Fibroblast of pulmonary artery (primary cell): Measurements from ENCODE around the gene RYR3.

Experiments
- DNase-seq: peaks from one replicate; pipeline ENCODE4 v3.0.0-alpha.2; 2010; ENCODE audit warnings: low read depth
- H3K4me3 ChIP-seq: replicated peaks from 2 replicates; pipeline ENCODE4 v1.5.1; 2011; ENCODE audit warnings: low read depth, mild to moderate bottlenecking, control low read depth, low read length, moderate library complexity
- TF ChIP-seq, protein P1 (sequence below): IDR thresholded peaks from 2 replicates; pipeline ENCODE4 v1.5.1; 2011; ENCODE audit warnings: mild to moderate bottlenecking, control low read depth, low read length, inconsistent platforms; ENCODE audit errors: missing control alignments

The RYR3 gene

DNA sequence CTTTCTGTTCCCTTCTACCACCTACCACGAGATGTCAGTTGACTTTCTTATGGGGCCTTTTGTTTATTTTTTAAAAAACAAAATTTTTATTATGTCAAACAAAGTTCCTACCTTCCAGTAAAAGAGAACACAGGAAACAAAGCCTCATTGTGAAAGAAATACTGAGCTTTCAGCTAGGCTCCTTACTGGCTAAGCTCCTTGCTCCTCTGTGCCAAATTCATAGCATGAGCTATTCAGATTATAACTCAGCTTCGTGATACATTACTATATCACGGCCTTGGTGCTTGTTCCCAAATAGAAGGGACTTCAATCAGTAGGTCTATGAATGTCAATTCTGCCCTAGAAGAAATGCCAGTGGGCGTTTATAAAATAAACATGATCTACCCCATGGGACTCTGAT lies 511.7 kb downstream of the RYR3 start:
- TF ChIP-seq, protein P1, sequence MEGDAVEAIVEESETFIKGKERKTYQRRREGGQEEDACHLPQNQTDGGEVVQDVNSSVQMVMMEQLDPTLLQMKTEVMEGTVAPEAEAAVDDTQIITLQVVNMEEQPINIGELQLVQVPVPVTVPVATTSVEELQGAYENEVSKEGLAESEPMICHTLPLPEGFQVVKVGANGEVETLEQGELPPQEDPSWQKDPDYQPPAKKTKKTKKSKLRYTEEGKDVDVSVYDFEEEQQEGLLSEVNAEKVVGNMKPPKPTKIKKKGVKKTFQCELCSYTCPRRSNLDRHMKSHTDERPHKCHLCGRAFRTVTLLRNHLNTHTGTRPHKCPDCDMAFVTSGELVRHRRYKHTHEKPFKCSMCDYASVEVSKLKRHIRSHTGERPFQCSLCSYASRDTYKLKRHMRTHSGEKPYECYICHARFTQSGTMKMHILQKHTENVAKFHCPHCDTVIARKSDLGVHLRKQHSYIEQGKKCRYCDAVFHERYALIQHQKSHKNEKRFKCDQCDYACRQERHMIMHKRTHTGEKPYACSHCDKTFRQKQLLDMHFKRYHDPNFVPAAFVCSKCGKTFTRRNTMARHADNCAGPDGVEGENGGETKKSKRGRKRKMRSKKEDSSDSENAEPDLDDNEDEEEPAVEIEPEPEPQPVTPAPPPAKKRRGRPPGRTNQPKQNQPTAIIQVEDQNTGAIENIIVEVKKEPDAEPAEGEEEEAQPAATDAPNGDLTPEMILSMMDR: no peak
- DNase-seq: peak; percentile 5
- no peak overlapping the region for H3K4me3 ChIP-seq

DNA sequence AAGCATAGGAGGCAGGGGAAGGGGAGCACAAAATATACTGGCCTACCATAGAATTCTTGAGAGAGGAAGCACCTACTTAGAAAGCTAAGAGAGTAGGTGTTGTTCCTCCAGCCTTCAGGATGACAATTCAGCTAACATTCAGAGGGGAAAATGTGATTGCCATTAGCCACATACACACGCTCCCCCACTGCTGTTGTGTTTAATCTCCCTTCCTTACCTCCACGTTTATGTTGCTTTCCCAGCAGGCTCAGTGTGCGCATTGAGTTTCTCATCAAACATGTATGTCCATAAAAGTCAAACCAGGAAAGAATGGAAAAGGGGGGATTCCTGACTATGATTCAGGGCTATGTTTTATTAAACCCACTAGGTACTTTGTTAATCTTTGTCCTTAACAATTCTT lies 512.4 kb downstream of the RYR3 start:
- no peak for DNase-seq
- no peak overlapping the region for H3K4me3 ChIP-seq
- TF ChIP-seq, protein P1: no peak

DNA sequence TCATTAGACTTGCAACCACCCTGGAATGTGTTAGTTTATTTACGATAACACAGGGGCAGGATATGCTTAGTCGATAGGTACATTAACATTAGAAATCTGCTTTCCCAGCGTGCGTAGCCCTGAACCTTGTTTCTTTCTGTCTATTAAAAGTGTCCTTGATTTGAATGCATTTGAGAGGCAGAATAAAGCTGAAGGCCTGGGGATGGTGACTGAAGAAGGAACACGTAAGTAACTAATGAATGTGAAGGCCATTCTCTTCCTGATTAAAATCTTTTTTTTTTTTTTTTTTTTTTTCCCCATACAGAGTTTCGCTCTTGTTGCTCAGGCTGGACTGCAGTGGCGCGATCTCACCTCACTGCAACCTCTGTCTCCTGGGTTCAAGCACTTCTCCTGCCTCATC lies 514.7 kb downstream of the RYR3 start:
- no peak overlapping the region for H3K4me3 ChIP-seq
- no peak for DNase-seq
- TF ChIP-seq, protein P1: no peak

DNA sequence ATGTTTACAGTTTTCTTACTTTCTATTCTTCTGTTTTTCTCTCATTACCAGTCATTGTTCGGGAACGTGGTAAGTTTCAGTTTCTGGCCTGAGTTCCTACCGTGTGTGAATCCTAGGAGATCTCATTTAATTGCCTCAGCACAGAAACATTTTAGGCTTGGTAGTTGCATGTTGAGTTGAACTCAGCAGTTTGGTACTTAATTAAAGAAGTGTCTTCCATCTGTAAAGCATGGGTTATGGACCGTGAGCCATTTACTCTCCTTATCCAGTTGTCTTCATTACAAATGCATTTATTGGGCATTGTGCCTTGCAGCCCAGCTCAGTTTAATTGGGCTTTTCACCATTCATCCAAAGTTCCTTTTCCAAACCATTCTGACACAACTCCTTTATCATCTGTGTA lies 515.4 kb downstream of the RYR3 start:
- DNase-seq: no peak
- H3K4me3 ChIP-seq: no peak overlapping the region
- TF ChIP-seq, protein P1: no peak

DNA sequence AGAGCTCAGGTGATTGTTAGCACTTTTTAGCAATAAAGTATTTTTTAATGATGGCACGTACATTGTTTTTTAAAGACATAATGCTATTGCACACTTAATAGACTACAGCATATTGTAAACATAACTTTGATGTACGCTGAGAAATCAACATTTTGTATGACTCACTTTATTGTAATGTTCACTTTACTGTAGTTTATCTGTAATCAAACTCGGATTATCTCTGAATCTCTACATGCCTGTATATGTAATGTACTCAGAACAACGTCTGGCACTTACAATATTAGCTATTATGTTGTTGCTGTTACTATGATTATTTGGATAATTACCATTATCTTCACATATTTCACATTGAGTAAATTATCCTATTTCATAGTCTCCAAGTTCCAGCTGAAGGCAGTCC lies 519.6 kb downstream of the RYR3 start:
- TF ChIP-seq, protein P1: no peak
- DNase-seq: no peak
- no peak overlapping the region for H3K4me3 ChIP-seq

DNA sequence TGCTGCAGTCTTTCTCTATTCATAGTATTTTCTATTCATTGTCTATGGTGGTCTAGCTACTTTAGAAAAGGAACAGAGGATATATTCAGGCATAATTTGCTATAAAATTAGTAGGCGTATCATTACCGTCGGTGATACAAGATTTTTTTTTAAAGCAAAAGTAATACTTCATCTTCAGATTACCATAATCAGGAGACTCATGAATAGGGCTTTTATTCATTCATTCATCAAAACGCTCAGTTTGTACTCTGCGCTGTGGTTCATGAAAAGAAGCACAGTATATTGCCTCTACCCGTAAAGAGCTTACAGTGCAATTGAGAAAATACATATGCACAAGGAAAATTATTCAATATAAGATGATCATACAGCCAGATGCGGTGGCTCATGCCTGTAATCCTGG lies 520.9 kb downstream of the RYR3 start:
- DNase-seq: no peak
- TF ChIP-seq, protein P1: no peak
- no peak overlapping the region for H3K4me3 ChIP-seq

DNA sequence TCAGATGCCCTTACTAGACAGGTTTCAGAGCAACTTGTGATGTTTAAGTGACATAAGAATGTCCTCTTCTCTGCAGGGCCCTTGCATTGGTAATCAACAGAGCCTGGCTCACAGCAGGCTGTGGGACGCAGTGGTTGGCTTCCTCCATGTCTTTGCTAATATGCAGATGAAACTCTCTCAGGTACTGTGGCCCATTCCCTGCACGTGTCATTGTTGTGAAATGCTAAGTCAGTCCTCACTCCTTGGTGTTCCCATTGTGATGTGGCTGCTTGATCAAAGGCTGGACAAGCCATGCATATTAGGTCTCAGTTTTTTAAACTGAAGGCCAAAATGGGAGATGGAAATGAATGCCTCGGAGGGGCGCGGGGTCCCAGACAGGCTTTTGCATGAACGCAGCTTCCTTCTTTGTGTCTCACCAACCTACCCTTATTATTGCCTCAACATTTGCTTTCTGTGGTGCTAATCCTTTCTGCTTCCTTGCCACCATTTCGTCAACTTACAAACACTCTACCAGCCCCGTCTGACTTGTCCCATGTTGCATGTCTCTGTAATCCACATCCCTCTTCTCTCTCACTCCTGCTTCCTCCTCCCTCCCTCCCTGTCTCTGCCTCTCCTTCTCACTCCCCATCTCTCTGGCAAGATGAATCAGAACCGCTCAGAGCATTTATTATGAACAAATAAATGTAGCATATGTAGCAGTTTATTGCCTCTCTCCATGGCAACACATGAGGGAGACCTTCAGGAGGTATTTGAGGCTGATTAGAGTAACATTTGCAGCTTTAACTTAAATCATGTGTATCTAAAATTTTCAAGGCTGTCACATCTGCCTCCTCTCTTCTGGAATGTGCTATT lies 524.4 kb downstream of the RYR3 start:
- H3K4me3 ChIP-seq: no peak overlapping the region
- no peak for DNase-seq
- TF ChIP-seq, protein P1: no peak
